ENCODE measurements around the gene ALDH5A1. TPM values are rescaled to one million over a fixed set of nuclear protein-coding genes. Genes with fewer than 3 reads are reported as not detected.

Gene ALDH5A1
- total RNA-seq, 1 donor from 2014 or later: 3.8 TPM

DNA sequence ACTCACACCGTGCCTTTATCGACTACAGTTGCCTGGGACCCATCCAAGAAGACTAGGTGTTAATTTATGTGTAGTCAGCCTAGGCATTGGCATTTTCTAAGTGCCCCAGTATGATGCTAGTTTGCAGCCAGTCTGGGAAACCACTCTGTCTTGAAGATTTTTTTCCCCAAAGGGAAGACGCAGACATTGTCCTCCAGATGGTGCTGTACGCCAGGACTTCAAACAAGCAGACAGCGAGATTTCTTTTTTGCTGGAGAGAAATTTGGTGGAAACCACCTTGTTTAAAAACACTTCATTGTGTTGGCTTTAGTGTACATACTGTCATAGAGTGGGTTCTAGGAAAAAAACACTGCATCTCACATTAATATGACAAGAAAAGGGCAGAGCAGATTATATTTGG lies 30.0 kb downstream of the ALDH5A1 start:
- DNase-seq (ENCODE audit: low read depth): peak; percentile 73

GRCh38 chr6:24529985-24530384 lies 35.2 kb downstream of the ALDH5A1 start:
- no peak for DNase-seq (ENCODE audit: low read depth)

- DNase-seq (ENCODE audit: low read depth): no peak
These were observed 39.6 kb downstream of the ALDH5A1 start for GRCh38 chr6:24534329-24534728.

DNA sequence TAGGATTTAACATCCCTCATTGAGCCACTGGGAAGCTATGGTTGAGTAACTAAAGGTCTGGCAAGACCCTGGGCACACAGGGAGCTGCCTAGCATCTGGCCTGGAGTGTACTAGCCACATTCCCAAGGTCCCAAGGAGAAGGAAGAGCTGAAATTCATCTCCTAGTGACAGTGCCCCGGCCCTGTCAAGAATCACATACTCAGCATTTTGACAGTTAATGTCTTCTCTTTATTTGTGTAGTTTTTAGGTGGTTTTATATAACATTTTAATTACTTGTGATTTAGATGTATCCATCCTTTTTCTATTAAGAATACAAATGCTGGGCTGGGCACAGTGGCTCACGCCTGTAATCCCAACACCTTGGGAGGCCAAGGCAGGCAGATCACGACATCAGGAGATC lies 40.4 kb downstream of the ALDH5A1 start:
- no peak for DNase-seq (ENCODE audit: low read depth)

GRCh38 chr6:24536466-24536865 lies 41.7 kb downstream of the ALDH5A1 start:
- DNase-seq (ENCODE audit: low read depth): no peak

GRCh38 chr6:24537082-24537699 lies 42.4 kb downstream of the ALDH5A1 start:
- no peak for DNase-seq (ENCODE audit: low read depth)

DNA sequence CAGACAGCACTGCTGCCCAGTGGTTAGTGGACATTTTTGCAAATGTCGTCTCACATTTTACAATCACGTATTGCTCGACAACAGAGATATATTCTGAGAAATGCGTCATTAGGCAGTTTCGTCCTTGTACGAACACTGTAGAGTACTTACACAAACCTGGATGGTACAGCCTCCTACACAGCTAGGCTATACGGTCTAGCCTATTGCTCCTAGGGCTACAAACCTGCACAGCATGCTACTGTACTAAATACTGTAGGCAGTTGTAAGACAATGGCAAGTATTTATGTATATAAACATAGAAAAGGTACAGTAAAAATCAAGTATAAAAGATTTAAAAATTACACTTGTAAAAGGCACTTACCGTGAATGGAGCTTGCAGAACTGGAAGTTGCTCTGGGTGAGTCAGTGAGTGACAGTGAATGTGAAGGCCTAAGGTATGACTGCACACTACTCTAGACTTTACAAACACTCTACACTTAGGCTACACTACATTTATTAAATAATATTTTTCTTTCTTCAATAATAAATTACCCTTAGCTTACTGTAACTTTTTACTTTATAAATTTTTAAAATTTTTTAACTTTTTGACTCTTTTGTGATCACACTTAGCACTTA lies 43.1 kb downstream of the ALDH5A1 start:
- DNase-seq (ENCODE audit: low read depth): peak; percentile 18

GRCh38 chr6:24539416-24539815 lies 44.6 kb downstream of the ALDH5A1 start:
- no peak for DNase-seq (ENCODE audit: low read depth)

DNA sequence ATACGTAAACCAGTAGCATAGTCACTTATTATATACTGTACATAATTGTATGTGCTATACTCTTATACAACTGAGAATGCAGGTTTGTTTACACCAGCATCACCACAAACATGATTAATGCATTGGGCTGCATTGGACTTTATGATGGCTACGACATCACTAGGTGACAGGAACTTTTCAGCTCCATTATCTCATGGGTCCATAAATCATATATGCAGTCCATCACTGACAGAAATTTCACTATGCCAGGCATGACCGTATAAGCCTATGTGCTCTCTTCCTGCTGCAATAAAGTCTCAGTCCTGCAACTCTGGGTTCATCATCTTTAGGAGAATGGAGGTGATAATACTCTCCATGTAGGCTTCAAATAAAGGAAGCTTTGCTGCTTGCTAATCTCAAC lies 45.4 kb downstream of the ALDH5A1 start:
- DNase-seq (ENCODE audit: low read depth): no peak

- DNase-seq (ENCODE audit: low read depth): no peak
These were observed 48.9 kb downstream of the ALDH5A1 start for GRCh38 chr6:24543683-24544082.

DNA sequence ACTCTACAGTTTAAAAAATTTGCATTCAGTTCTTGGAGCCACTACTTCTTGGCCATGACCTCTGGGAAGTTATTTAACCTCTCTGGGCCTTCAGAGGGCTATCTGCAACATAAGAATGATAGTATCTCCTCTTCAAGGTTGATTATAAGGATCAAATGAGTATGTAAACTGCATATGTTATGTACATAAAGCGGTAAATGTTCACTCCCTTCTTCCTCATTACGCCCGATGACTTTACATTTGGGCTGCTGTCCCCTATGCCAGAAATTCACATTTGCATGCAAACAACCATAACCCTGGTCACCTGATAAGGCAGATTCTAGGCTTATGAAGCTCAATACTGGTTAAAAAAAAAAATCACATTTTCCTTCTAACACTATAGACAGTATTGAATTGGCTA lies 50.4 kb downstream of the ALDH5A1 start:
- DNase-seq (ENCODE audit: low read depth): no peak

- DNase-seq (ENCODE audit: low read depth): peak; percentile 16
These were observed 50.9 kb downstream of the ALDH5A1 start for GRCh38 chr6:24545691-24546090.

- DNase-seq (ENCODE audit: low read depth): no peak
These were observed 51.7 kb downstream of the ALDH5A1 start for GRCh38 chr6:24546439-24546838.

- peak; percentile 7 for DNase-seq (ENCODE audit: low read depth)
These were observed 52.5 kb downstream of the ALDH5A1 start for GRCh38 chr6:24547243-24547642.

GRCh38 chr6:24549158-24549557 lies 54.4 kb downstream of the ALDH5A1 start:
- no peak for DNase-seq (ENCODE audit: low read depth)

DNA sequence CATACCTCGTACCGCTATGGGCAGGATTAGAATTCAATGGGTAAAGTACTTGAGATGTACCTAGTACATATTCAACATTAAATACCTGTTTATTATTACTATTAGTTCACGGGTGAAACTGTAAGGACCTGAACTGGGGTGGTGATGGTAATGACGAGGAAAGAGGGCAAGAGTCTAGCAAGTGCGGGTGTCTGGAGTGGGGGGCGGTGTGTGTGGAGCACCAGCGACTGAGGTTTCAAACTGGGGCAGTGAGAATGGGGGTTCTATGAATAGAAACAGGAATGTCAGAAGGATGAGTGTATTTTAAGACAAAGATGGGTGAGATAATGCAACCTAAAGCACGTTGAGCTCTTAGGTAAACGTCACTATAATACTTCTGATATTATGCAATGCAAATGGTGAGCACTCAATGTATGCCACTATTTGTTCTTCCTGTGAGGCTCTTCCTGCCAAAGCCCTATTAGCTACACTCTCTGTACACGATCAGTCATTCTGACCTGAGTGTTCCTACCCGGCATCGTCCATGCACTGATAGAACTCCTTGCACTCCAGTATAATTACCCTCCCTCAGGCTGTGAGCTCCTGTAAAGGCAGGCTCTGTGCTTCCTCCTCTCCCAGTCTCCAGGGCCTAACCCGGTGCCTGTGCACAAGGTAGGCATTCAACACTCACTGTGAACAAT lies 55.0 kb downstream of the ALDH5A1 start:
- no peak for DNase-seq (ENCODE audit: low read depth)

- no peak for DNase-seq (ENCODE audit: low read depth)
These were observed 56.4 kb downstream of the ALDH5A1 start for GRCh38 chr6:24551139-24551538.

GRCh38 chr6:24554474-24554873 lies 59.7 kb downstream of the ALDH5A1 start:
- no peak for DNase-seq (ENCODE audit: low read depth)

GRCh38 chr6:24558516-24558915 lies 63.7 kb downstream of the ALDH5A1 start:
- DNase-seq (ENCODE audit: low read depth): no peak

DNA sequence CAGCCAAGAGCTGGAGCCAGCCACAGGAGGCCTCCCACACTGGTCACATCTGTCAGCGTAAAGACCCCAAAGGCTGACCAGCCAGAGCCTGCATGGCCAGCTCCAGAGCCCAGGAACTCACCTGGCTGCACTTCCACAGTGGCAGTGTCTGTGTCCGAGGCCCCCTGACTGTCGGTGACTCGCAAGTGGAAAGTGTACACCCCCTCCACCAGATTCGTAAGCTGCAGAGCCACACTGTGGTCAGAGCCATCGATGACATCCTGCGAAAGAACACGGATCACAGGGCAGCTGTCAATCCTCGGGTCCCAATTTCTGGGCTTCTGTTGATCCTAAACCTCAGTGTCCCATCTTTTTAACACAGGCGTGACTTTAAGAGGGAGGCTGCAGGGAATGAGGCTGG lies 69.3 kb downstream of the ALDH5A1 start:
- DNase-seq (ENCODE audit: low read depth): no peak

GRCh38 chr6:24565196-24565595 lies 70.4 kb downstream of the ALDH5A1 start:
- DNase-seq (ENCODE audit: low read depth): no peak

GRCh38 chr6:24566020-24566767 lies 71.4 kb downstream of the ALDH5A1 start:
- no peak for DNase-seq (ENCODE audit: low read depth)

DNA sequence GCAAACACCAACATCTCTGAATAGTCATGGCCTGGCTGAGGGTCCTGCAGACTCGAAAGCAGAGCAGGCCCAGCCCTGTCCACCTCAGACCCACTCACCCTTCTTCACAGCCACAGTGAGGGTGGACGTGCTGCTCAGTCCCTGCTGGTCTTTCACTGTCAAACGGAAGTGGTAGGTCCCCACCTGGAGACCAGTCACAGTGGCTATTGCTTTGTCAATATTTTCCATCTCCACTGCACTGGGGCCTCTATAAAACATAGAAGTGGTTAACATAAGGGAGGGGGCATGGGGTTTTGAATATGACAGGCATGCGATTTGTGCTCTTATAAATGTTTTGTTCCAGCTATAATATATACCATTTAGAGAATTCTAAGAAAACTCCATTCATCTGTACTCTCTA lies 73.9 kb downstream of the ALDH5A1 start:
- no peak for DNase-seq (ENCODE audit: low read depth)
